Measurements from ENCODE around the gene UCN.

- TF ChIP-seq, protein P1, sequence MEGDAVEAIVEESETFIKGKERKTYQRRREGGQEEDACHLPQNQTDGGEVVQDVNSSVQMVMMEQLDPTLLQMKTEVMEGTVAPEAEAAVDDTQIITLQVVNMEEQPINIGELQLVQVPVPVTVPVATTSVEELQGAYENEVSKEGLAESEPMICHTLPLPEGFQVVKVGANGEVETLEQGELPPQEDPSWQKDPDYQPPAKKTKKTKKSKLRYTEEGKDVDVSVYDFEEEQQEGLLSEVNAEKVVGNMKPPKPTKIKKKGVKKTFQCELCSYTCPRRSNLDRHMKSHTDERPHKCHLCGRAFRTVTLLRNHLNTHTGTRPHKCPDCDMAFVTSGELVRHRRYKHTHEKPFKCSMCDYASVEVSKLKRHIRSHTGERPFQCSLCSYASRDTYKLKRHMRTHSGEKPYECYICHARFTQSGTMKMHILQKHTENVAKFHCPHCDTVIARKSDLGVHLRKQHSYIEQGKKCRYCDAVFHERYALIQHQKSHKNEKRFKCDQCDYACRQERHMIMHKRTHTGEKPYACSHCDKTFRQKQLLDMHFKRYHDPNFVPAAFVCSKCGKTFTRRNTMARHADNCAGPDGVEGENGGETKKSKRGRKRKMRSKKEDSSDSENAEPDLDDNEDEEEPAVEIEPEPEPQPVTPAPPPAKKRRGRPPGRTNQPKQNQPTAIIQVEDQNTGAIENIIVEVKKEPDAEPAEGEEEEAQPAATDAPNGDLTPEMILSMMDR (conservative IDR thresholded peaks at IDR 0.05), result no peak
- no peak for TF ChIP-seq EZH2 (IDR thresholded peaks at IDR 0.05; ENCODE audit: low read depth)
Measured at GRCh38 chr2:27281442-27281841, 26.8 kb downstream of the UCN start.

All from PC-9 (cell line).